Measurements from ENCODE around the gene FAM124B. TPM values are rescaled to one million over a fixed set of nuclear protein-coding genes. Genes with fewer than 3 reads are reported as not detected.

FAM124B gene
- total and polyA plus RNA-seq, 4 donors = 6.7 to 17.2 (median 7.1) TPM

DNA sequence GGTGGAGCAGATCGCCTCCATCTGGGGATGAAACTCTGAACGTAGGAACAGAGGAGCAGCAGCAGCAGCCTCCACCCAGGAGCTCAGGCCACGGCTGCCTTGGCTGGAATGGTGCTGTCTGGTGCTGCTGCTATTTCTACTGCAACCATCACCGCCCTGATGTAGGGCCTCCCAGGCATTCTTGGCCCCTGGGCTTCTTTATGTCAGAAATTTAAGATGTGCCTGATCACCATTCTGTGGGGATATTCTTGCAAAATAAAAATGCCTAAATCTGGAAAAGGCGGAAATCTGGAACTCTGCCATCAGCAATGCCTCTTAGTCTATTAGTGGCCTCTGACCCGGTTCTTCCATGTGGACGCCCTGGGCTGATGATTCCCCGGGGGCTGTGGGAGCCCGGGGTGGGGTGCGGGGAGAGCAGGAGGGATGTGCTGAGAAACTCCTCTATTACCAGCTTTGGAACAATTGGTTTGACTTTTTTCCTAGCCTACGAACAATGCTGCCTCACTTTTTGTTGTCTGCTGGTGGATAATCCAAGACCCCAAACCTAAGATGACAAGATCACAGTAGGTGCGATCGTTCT, 47.2 kb downstream of the FAM124B start:
- no peak overlapping the region for H3K27ac ChIP-seq (ENCODE audit: low read depth, low read length)
- no peaks in the 10 kb centered on the region for H3K9me3 ChIP-seq (ENCODE audit: control insufficient read depth, insufficient read depth, low read length)
- H3K4me3 ChIP-seq (ENCODE audit: low read depth, low read length) = no peak overlapping the region
- no peaks in the 10 kb centered on the region for H3K4me1 ChIP-seq (ENCODE audit: control insufficient read depth, insufficient read depth, low read length)
- H3K36me3 ChIP-seq (ENCODE audit: control insufficient read depth, insufficient read depth, low read length) = no peaks in the 10 kb centered on the region
- DNase-seq (ENCODE audit: low read depth in 4 of 6, low spot score in 6 of 6) = no peak
- no peaks in the 10 kb centered on the region for H3K27me3 ChIP-seq (ENCODE audit: control insufficient read depth, insufficient read depth, low read length)
- WGBS (ENCODE audit: insufficient coverage) = 94% methylated on average over 13 of the region's 13 CpGs

GRCh38 chr2:224350703-224351102, 51.2 kb downstream of the FAM124B start:
- DNase-seq (ENCODE audit: low read depth in 4 of 6, low spot score in 6 of 6) = no peak
- no peak overlapping the region for H3K4me3 ChIP-seq (ENCODE audit: low read depth, low read length)
- WGBS (ENCODE audit: insufficient coverage) = no CpG with 5 or more reads among the region's 1 CpG
- no peaks in the 10 kb centered on the region for H3K9me3 ChIP-seq (ENCODE audit: control insufficient read depth, insufficient read depth, low read length)
- no peaks in the 10 kb centered on the region for H3K4me1 ChIP-seq (ENCODE audit: control insufficient read depth, insufficient read depth, low read length)
- no peaks in the 10 kb centered on the region for H3K27me3 ChIP-seq (ENCODE audit: control insufficient read depth, insufficient read depth, low read length)
- H3K36me3 ChIP-seq (ENCODE audit: control insufficient read depth, insufficient read depth, low read length) = no peaks in the 10 kb centered on the region
- no peak overlapping the region for H3K27ac ChIP-seq (ENCODE audit: low read depth, low read length)

DNA sequence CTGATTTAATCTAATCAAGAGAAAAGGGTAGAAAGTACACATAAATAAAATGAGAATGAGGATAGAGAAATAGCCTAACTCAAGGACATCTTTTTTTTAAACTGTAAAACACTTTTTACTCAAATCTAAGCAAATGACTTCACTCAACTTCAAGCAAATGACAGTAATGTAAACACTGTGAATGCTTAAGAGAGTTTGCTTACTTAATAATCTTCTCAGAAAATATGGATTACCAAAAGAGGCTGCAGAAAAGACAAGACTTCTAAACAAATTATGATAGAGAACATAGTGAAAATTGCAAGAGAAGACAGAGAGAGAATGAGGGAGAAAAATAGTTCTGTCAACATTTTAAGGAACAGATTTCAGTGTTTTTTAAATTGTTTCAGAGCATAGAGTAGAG, 52.5 kb downstream of the FAM124B start:
- Histone ChIP-seq H3K27ac (ENCODE audit: low read depth, low read length) (no peak overlapping the region), H3K27me3 (ENCODE audit: control insufficient read depth, insufficient read depth, low read length) (no peaks in the 10 kb centered on the region), H3K4me3 (ENCODE audit: low read depth, low read length) (no peak overlapping the region), H3K9me3 (ENCODE audit: control insufficient read depth, insufficient read depth, low read length) (peaks cover 1% of the 10 kb centered on the region), H3K36me3 (ENCODE audit: control insufficient read depth, insufficient read depth, low read length) (no peaks in the 10 kb centered on the region), H3K4me1 (ENCODE audit: control insufficient read depth, insufficient read depth, low read length) (no peaks in the 10 kb centered on the region)
- no peak for DNase-seq (ENCODE audit: low read depth in 4 of 6, low spot score in 6 of 6)

GRCh38 chr2:224347176-224348051, 54.5 kb downstream of the FAM124B start:
- 100% methylated on average over 2 of the region's 4 CpGs for WGBS (ENCODE audit: insufficient coverage)
- Histone ChIP-seq H3K27ac (ENCODE audit: low read depth, low read length) (no peak overlapping the region), H3K36me3 (ENCODE audit: control insufficient read depth, insufficient read depth, low read length) (no peaks in the 10 kb centered on the region), H3K4me1 (ENCODE audit: control insufficient read depth, insufficient read depth, low read length) (no peaks in the 10 kb centered on the region), H3K27me3 (ENCODE audit: control insufficient read depth, insufficient read depth, low read length) (no peaks in the 10 kb centered on the region), H3K4me3 (ENCODE audit: low read depth, low read length) (no peak overlapping the region), H3K9me3 (ENCODE audit: control insufficient read depth, insufficient read depth, low read length) (peaks cover 1% of the 10 kb centered on the region)
- DNase-seq (ENCODE audit: low read depth in 4 of 6, low spot score in 6 of 6) = no peak

GRCh38 chr2:224345492-224345891, 56.4 kb downstream of the FAM124B start:
- WGBS (ENCODE audit: insufficient coverage) = 100% methylated on average over 1 of the region's 2 CpGs
- Histone ChIP-seq H3K4me3 (ENCODE audit: low read depth, low read length) (no peak overlapping the region), H3K27ac (ENCODE audit: low read depth, low read length) (no peak overlapping the region), H3K9me3 (ENCODE audit: control insufficient read depth, insufficient read depth, low read length) (peaks cover 1% of the 10 kb centered on the region), H3K36me3 (ENCODE audit: control insufficient read depth, insufficient read depth, low read length) (no peaks in the 10 kb centered on the region), H3K27me3 (ENCODE audit: control insufficient read depth, insufficient read depth, low read length) (no peaks in the 10 kb centered on the region), H3K4me1 (ENCODE audit: control insufficient read depth, insufficient read depth, low read length) (no peaks in the 10 kb centered on the region)
- no peak for DNase-seq (ENCODE audit: low read depth in 4 of 6, low spot score in 6 of 6)

DNA sequence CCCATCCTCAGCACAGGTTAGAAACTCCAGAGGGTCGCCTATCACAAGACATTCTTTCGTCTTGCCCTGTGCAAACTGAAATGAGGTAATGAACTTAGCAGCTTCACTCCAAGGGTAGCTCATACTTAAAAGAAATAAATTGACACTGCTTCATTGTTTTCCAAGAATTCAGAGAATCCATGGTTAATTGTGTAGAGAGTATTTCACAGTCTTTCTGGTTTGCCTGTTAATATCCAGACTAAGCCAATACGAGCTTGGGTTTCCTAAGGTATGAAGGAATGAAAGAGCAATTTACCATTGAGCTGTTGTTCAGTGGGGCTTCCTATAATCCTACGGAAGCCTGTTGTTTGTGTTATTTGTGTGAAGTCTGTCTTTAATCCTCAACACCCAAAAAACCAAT, 58.7 kb downstream of the FAM124B start:
- Histone ChIP-seq H3K27me3 (ENCODE audit: control insufficient read depth, insufficient read depth, low read length) (no peaks in the 10 kb centered on the region), H3K27ac (ENCODE audit: low read depth, low read length) (no peak overlapping the region), H3K9me3 (ENCODE audit: control insufficient read depth, insufficient read depth, low read length) (peaks cover 1% of the 10 kb centered on the region), H3K36me3 (ENCODE audit: control insufficient read depth, insufficient read depth, low read length) (no peaks in the 10 kb centered on the region), H3K4me1 (ENCODE audit: control insufficient read depth, insufficient read depth, low read length) (no peaks in the 10 kb centered on the region), H3K4me3 (ENCODE audit: low read depth, low read length) (no peak overlapping the region)
- DNase-seq (ENCODE audit: low read depth in 4 of 6, low spot score in 6 of 6) = no peak
- WGBS (ENCODE audit: insufficient coverage) = 92% methylated on average over 2 of the region's 4 CpGs

GRCh38 chr2:224335991-224336390, 65.9 kb downstream of the FAM124B start:
- no peaks in the 10 kb centered on the region for H3K36me3 ChIP-seq (ENCODE audit: control insufficient read depth, insufficient read depth, low read length)
- peak in 2 of 6 donors; percentile 58 to 78 for DNase-seq (ENCODE audit: low read depth in 4 of 6, low spot score in 6 of 6)
- H3K9me3 ChIP-seq (ENCODE audit: control insufficient read depth, insufficient read depth, low read length) = no peaks in the 10 kb centered on the region
- no peaks in the 10 kb centered on the region for H3K4me1 ChIP-seq (ENCODE audit: control insufficient read depth, insufficient read depth, low read length)
- no peaks in the 10 kb centered on the region for H3K27me3 ChIP-seq (ENCODE audit: control insufficient read depth, insufficient read depth, low read length)
- no CpG with 5 or more reads among the region's 1 CpG for WGBS (ENCODE audit: insufficient coverage)
- H3K4me3 ChIP-seq (ENCODE audit: low read depth, low read length) = no peak overlapping the region
- H3K27ac ChIP-seq (ENCODE audit: low read depth, low read length) = no peak overlapping the region

DNA sequence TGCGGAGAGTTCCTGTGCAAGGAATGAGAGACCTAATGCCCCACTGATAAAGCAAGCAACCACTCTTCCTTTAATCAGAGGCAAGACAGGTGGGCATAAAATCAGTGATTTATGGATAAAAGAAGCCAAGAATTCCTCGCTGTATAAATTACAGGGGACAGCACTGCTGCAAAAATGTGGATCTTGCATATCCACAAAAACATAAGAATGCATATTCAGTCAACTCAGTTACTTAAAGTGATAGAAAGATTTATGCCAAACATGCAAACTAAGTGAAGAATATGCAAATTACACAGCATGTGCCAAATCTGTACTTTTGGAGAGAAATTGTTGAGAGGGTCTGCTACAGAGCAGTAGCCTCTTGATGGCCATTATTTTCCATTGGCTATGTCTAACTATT, 67.2 kb downstream of the FAM124B start:
- WGBS (ENCODE audit: insufficient coverage) = no CpG with 5 or more reads among the region's 2 CpGs

DNA sequence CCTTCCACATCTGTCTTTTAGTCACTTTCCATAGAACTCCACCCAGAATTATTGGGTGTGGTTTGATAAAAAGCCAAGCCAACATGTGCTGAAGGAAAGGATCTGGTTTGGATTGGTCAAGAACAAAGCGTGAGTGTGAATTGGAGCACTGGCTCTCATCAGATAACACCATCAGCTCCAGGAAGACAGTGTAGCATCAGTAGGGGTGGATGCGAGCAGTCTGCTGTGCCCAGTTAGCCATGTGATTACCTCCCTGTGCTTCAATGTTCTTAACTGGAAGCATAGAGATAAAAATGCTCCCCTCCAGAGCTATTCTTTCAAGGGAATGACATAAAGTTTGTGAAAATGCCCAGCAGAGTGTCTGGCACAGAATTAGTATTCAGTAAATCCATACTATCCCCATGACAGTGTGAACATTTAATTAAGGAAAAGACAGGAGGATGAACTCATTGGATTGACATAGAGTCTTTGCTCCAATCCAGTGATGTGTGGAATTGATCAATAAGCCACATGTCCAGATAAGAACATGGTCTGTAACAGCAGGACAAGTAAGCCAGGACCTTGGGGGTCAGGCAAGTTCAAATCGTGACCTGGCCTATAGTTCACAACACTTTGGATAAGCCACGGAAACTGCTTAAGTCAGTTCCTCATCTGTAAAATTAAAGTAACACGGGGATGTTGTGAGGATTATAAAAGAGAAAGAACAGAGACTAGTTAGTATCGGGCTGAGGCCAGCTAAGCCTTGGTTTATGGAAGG, 68.0 kb downstream of the FAM124B start:
- Histone ChIP-seq H3K4me3 (ENCODE audit: low read depth, low read length) (no peak overlapping the region), H3K4me1 (ENCODE audit: control insufficient read depth, insufficient read depth, low read length) (no peaks in the 10 kb centered on the region), H3K27ac (ENCODE audit: low read depth, low read length) (no peak overlapping the region), H3K27me3 (ENCODE audit: control insufficient read depth, insufficient read depth, low read length) (no peaks in the 10 kb centered on the region), H3K36me3 (ENCODE audit: control insufficient read depth, insufficient read depth, low read length) (no peaks in the 10 kb centered on the region), H3K9me3 (ENCODE audit: control insufficient read depth, insufficient read depth, low read length) (no peaks in the 10 kb centered on the region)
- DNase-seq (ENCODE audit: low read depth in 4 of 6, low spot score in 6 of 6) = peak in 2 of 6 donors; percentile 41 to 56
- WGBS (ENCODE audit: insufficient coverage) = no CpG with 5 or more reads among the region's 6 CpGs

More for the DNA sequence above, 67.2 kb downstream of the FAM124B start:
- H3K36me3 ChIP-seq (ENCODE audit: control insufficient read depth, insufficient read depth, low read length) = no peaks in the 10 kb centered on the region
- H3K27ac ChIP-seq (ENCODE audit: low read depth, low read length) = no peak overlapping the region
- no peak overlapping the region for H3K4me3 ChIP-seq (ENCODE audit: low read depth, low read length)
- no peaks in the 10 kb centered on the region for H3K4me1 ChIP-seq (ENCODE audit: control insufficient read depth, insufficient read depth, low read length)
- DNase-seq (ENCODE audit: low read depth in 4 of 6, low spot score in 6 of 6) = peak in 1 of 6 donors; percentile 72
- no peaks in the 10 kb centered on the region for H3K27me3 ChIP-seq (ENCODE audit: control insufficient read depth, insufficient read depth, low read length)
- H3K9me3 ChIP-seq (ENCODE audit: control insufficient read depth, insufficient read depth, low read length) = no peaks in the 10 kb centered on the region
